ENCODE results near the gene NKTR. TPM values are rescaled to one million over a fixed set of nuclear protein-coding genes. Genes with fewer than 3 reads are reported as not detected.

Gene NKTR
- total and polyA plus RNA-seq, 9 of the 15 experiments (the other 6 are each of a cell fraction or from before 2014, with no cell fraction given) = 19.7 to 123 (median 92.6) TPM

DNA sequence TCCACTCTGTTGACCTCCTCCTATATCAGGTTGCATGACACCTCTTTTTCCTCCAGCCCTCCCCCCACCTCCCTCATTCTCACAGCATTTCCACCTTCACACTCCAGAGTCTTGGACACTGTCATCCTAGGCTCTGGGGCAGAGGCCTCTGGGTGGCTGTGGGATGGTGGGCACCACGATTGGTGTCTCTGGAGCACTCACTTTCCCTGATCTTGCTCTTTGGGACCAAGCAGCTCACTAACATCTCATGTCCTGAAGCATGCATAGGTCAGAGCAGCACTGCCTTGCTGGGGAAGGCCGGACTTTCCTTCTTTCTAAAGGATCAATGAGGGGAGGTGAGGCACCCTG is 67.9 kb downstream of the NKTR start (continued):
- TF ChIP-seq, protein P1, sequence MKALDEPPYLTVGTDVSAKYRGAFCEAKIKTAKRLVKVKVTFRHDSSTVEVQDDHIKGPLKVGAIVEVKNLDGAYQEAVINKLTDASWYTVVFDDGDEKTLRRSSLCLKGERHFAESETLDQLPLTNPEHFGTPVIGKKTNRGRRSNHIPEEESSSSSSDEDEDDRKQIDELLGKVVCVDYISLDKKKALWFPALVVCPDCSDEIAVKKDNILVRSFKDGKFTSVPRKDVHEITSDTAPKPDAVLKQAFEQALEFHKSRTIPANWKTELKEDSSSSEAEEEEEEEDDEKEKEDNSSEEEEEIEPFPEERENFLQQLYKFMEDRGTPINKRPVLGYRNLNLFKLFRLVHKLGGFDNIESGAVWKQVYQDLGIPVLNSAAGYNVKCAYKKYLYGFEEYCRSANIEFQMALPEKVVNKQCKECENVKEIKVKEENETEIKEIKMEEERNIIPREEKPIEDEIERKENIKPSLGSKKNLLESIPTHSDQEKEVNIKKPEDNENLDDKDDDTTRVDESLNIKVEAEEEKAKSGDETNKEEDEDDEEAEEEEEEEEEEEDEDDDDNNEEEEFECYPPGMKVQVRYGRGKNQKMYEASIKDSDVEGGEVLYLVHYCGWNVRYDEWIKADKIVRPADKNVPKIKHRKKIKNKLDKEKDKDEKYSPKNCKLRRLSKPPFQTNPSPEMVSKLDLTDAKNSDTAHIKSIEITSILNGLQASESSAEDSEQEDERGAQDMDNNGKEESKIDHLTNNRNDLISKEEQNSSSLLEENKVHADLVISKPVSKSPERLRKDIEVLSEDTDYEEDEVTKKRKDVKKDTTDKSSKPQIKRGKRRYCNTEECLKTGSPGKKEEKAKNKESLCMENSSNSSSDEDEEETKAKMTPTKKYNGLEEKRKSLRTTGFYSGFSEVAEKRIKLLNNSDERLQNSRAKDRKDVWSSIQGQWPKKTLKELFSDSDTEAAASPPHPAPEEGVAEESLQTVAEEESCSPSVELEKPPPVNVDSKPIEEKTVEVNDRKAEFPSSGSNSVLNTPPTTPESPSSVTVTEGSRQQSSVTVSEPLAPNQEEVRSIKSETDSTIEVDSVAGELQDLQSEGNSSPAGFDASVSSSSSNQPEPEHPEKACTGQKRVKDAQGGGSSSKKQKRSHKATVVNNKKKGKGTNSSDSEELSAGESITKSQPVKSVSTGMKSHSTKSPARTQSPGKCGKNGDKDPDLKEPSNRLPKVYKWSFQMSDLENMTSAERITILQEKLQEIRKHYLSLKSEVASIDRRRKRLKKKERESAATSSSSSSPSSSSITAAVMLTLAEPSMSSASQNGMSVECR (CRISPR knock-in tag; IDR thresholded peaks at IDR 0.05) = no peak
- TF ChIP-seq NONO (IDR thresholded peaks at IDR 0.05; ENCODE audit: low read depth in 2 of 2, low read length in 1 of 2) (no peak), ZNF274 (IDR thresholded peaks at IDR 0.05; ENCODE audit: borderline replicate concordance, low read depth, low read length) (no peak), CHAMP1 (IDR thresholded peaks at IDR 0.05) (no peak)

Data from K562 (cell line).